Loucy (cell line): ENCODE data around the gene FAM120C.

Experiments used
- H2AFZ ChIP-seq: fragments of 200-600 bp; sonication (generic); 2 replicates; pipeline ENCODE4 v1.6.0; 2016; ENCODE audit warnings: antibody characterized with exemption, mild to moderate bottlenecking, low read length, moderate library complexity
- H3F3A ChIP-seq: fragments of 200-600 bp; 2 replicates; pipeline ENCODE4 v1.6.0; 2016; ENCODE audit warnings: antibody characterized with exemption, low read depth, mild to moderate bottlenecking
- H3K27me3 ChIP-seq: fragments of 200-600 bp; sonication (generic); 2 replicates; pipeline ENCODE4 v1.6.1; 2014; ENCODE audit warnings: low read length, mild to moderate bottlenecking; ENCODE audit not compliant: insufficient read depth, poor library complexity, severe bottlenecking
- H3K36me3 ChIP-seq: fragments of 200-600 bp; sonication (generic); 2 replicates; pipeline ENCODE4 v1.6.1; 2016; ENCODE audit warnings: low read length; ENCODE audit not compliant: insufficient read depth
- H3K4me1 ChIP-seq: fragments of 200-600 bp; sonication (generic); 2 replicates; pipeline ENCODE4 v1.5.1; 2014; ENCODE audit warnings: low read length, mild to moderate bottlenecking; ENCODE audit not compliant: insufficient read depth, poor library complexity, severe bottlenecking
- H3K4me2 ChIP-seq: fragments of 200-600 bp; sonication (generic); 2 replicates; pipeline ENCODE4 v1.6.0; 2014; ENCODE audit warnings: antibody characterized with exemption, low read length, low read depth, mild to moderate bottlenecking; ENCODE audit not compliant: poor library complexity, severe bottlenecking
- H3K4me3 ChIP-seq: fragments of 200-600 bp; sonication (generic); 2 replicates; pipeline ENCODE4 v1.5.1; 2014; ENCODE audit warnings: low read length, mild to moderate bottlenecking, mixed read lengths; ENCODE audit not compliant: poor library complexity, severe bottlenecking
- H3K79me2 ChIP-seq: fragments of 200-600 bp; sonication (generic); 2 replicates; pipeline ENCODE4 v1.6.1; 2014; ENCODE audit warnings: low read length; ENCODE audit not compliant: insufficient read depth
- H3K9ac ChIP-seq: fragments of 200-600 bp; sonication (generic); 2 replicates; pipeline ENCODE4 v1.6.0; 2014; ENCODE audit warnings: mild to moderate bottlenecking, low read depth, low read length, moderate library complexity; ENCODE audit not compliant: poor library complexity, severe bottlenecking
- H3K9me2 ChIP-seq: fragments of 200-600 bp; sonication (generic); replicated peaks from 2 replicates; pipeline ENCODE4 v1.6.1; 2016; ENCODE audit warnings: low read depth, low read length, mixed read lengths
- H3K9me3 ChIP-seq: fragments of 200-600 bp; sonication (generic); 2 replicates; pipeline ENCODE4 v1.6.1; 2014; ENCODE audit warnings: mild to moderate bottlenecking, antibody characterized with exemption, low read length, low read depth; ENCODE audit not compliant: insufficient read depth
- H4K20me1 ChIP-seq: fragments of 200-600 bp; sonication (generic); 2 replicates; pipeline ENCODE4 v1.6.0; 2014; ENCODE audit warnings: antibody characterized with exemption, low read length, mild to moderate bottlenecking; ENCODE audit not compliant: insufficient read depth, poor library complexity, severe bottlenecking
- EZH2phosphoT487 ChIP-seq: fragments of 200-600 bp; IDR thresholded peaks from 2 replicates; pipeline ENCODE4 v1.6.1; 2018; ENCODE audit warnings: antibody characterized with exemption, mild to moderate bottlenecking, moderate library complexity, borderline replicate concordance
- TF ChIP-seq, protein P1 (sequence below): fragments of 200-600 bp; sonication (generic); conservative IDR thresholded peaks from 2 replicates; pipeline ENCODE4 v1.5.1; 2014; ENCODE audit warnings: mild to moderate bottlenecking, antibody characterized with exemption, low read length

Gene FAM120C

DNA sequence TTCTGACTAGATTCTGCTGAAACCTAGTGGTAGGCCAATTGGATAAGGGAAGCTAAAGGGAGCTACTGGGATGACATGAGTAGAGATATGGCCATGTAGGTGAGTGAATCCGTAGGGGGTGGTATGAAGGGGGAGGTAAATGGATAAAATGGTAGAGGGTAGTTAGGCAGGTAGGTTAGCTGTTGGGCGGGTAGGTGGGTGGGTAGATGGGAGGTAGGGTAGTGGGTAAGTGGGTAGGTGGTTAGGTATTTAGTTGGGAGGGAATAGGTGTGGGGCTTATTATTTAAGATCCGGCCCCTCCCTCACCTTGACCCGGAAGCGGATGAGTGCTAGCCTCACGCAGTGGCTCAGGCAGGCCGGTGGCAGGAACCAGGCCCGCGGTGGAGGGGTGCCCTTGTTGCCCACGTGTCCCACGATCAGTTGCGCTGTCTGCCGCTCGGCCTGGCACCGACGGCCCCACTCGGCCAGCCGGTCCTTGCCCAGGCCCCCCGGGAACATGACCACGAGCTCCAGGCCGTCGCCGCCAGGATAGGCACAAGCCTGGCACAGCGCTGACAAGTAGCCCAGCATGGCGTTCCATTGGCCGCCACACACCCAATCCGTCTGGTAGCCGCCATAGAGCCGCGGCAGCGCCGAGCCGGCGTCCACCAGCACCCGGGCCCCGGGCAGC is 725 bp downstream of the FAM120C start:
- Histone ChIP-seq H3K4me3 (peak overlapping the region; percentile 89), H3K9me3 (no peaks in the 10 kb centered on the region), H3K36me3 (no peaks in the 10 kb centered on the region), H3K9ac (peak overlapping the region; percentile 84), H3K79me2 (peaks cover 55% of the 10 kb centered on the region), H3K4me1 (peaks cover 10% of the 10 kb centered on the region), H3K9me2 (no peaks in the 10 kb centered on the region), H3K4me2 (peak overlapping the region; percentile 83), H2AFZ (no peak overlapping the region), H3F3A (no peaks in the 10 kb centered on the region), H3K27me3 (peaks cover 5% of the 10 kb centered on the region), H4K20me1 (peaks cover 48% of the 10 kb centered on the region)
- no peak for TF ChIP-seq EZH2phosphoT487
- TF ChIP-seq, protein P1, sequence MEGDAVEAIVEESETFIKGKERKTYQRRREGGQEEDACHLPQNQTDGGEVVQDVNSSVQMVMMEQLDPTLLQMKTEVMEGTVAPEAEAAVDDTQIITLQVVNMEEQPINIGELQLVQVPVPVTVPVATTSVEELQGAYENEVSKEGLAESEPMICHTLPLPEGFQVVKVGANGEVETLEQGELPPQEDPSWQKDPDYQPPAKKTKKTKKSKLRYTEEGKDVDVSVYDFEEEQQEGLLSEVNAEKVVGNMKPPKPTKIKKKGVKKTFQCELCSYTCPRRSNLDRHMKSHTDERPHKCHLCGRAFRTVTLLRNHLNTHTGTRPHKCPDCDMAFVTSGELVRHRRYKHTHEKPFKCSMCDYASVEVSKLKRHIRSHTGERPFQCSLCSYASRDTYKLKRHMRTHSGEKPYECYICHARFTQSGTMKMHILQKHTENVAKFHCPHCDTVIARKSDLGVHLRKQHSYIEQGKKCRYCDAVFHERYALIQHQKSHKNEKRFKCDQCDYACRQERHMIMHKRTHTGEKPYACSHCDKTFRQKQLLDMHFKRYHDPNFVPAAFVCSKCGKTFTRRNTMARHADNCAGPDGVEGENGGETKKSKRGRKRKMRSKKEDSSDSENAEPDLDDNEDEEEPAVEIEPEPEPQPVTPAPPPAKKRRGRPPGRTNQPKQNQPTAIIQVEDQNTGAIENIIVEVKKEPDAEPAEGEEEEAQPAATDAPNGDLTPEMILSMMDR, result no peak

DNA sequence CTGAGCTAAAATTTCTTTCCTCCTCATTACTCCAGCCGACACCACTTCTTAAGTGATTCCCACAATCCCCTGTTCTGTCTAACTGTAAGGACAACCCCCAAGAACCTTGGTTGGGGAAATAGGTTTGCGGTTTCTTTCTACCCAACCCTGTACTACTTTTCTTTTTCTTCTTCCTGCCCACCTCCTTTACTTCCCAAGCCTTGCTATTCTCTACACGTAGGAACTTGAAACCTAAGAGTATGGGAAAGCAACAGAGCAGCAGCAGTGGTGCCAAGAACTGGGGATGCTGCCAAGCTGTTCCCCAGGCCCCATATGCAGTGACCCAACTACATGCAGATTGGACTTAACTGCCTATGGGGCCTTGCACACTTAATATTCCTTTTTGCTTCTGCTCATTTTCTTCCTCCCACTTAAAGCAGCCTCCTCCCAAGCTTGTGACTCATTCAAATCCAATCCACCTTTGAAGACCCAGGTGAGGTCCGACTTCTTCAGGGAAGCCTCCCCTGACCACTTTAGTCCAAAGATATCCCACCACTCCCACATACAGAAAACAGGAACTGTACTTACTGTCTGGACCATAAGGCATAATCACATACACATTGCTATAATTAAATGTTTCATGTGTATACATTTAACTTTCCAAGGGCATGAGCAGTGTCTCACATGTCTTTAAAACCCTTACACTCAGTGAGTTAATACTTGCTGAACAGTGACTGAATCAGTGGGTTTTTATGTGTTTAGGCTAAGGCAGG is 1.7 kb downstream of the FAM120C start:
- Histone ChIP-seq H3K9me2 (no peaks in the 10 kb centered on the region), H3K4me3 (peak overlapping the region; percentile 89), H3K36me3 (no peaks in the 10 kb centered on the region), H3K9me3 (no peaks in the 10 kb centered on the region), H3F3A (no peaks in the 10 kb centered on the region), H2AFZ (no peak overlapping the region), H3K4me1 (peaks cover 10% of the 10 kb centered on the region), H3K4me2 (peak overlapping the region; percentile 83), H3K79me2 (peaks cover 64% of the 10 kb centered on the region), H3K9ac (peak overlapping the region; percentile 84), H3K27me3 (peaks cover 5% of the 10 kb centered on the region), H4K20me1 (peaks cover 56% of the 10 kb centered on the region)
- no peak for TF ChIP-seq EZH2phosphoT487
- TF ChIP-seq, protein P1, result no peak

- H2AFZ ChIP-seq, result no peak overlapping the region
- H3K4me1 ChIP-seq, result peaks cover 6% of the 10 kb centered on the region
- H3K79me2 ChIP-seq, result peaks cover 73% of the 10 kb centered on the region
- TF ChIP-seq, protein P1, result no peak
- TF ChIP-seq EZH2phosphoT487, result no peak
- H3K36me3 ChIP-seq, result no peaks in the 10 kb centered on the region
- peak overlapping the region; percentile 83 for H3K4me2 ChIP-seq
- no peaks in the 10 kb centered on the region for H3F3A ChIP-seq
- no peaks in the 10 kb centered on the region for H3K9me2 ChIP-seq
- peaks cover 58% of the 10 kb centered on the region for H4K20me1 ChIP-seq
- H3K27me3 ChIP-seq, result peaks cover 5% of the 10 kb centered on the region
- H3K9ac ChIP-seq, result peak overlapping the region; percentile 84
- H3K9me3 ChIP-seq, result no peaks in the 10 kb centered on the region
- peak overlapping the region; percentile 89 for H3K4me3 ChIP-seq
Observed at GRCh38 chrX:54180403-54180802, 2.7 kb downstream of the FAM120C start.
